NCI-H1105 (cell line): ENCODE measurements around the gene TTLL11.

Source experiments
- DNase-seq: peaks from one replicate; lab custom pipeline; 2025; lab: John Stamatoyannopoulos, UW

Gene TTLL11

GRCh38 chr9:121939643-121940042, 153.5 kb downstream of the TTLL11 start:
- no peak for DNase-seq

GRCh38 chr9:121938621-121939020, 154.5 kb downstream of the TTLL11 start:
- DNase-seq: no peak

GRCh38 chr9:121937240-121937639, 155.9 kb downstream of the TTLL11 start:
- no peak for DNase-seq

GRCh38 chr9:121935739-121936138, 157.4 kb downstream of the TTLL11 start:
- no peak for DNase-seq

- DNase-seq: peak; percentile 10
Measured at GRCh38 chr9:121930956-121931355, 162.2 kb downstream of the TTLL11 start.

- no peak for DNase-seq
Measured at GRCh38 chr9:121929893-121930875, 162.9 kb downstream of the TTLL11 start.

- DNase-seq: no peak
Measured at GRCh38 chr9:121927636-121928035, 165.5 kb downstream of the TTLL11 start.

GRCh38 chr9:121927081-121927480, 166.0 kb downstream of the TTLL11 start:
- DNase-seq: no peak

- no peak for DNase-seq
Measured at GRCh38 chr9:121926351-121926801, 166.7 kb downstream of the TTLL11 start.

- no peak for DNase-seq
Measured at GRCh38 chr9:121925935-121926334, 167.2 kb downstream of the TTLL11 start.

- DNase-seq: no peak
Measured at GRCh38 chr9:121924700-121925099, 168.4 kb downstream of the TTLL11 start.

- DNase-seq: no peak
Measured at GRCh38 chr9:121921444-121921843, 171.7 kb downstream of the TTLL11 start.

GRCh38 chr9:121917375-121918335, 175.5 kb downstream of the TTLL11 start:
- no peak for DNase-seq

- DNase-seq: no peak
Measured at GRCh38 chr9:121915304-121915625, 177.8 kb downstream of the TTLL11 start.

- no peak for DNase-seq
Measured at GRCh38 chr9:121914604-121915303, 178.4 kb downstream of the TTLL11 start.

- no peak for DNase-seq
Measured at GRCh38 chr9:121914017-121914595, 179.0 kb downstream of the TTLL11 start.

- no peak for DNase-seq
Measured at GRCh38 chr9:121912812-121913627, 180.1 kb downstream of the TTLL11 start.

GRCh38 chr9:121910491-121911040, 182.5 kb downstream of the TTLL11 start:
- no peak for DNase-seq

GRCh38 chr9:121909111-121909510, 184.0 kb downstream of the TTLL11 start:
- DNase-seq: no peak
